ENCODE measurements around the gene FBXW10. TPM values are rescaled to one million over a fixed set of nuclear protein-coding genes. Genes with fewer than 3 reads are reported as not detected.
"Not testable (repeated sequence)": the region's sequence is repeated elsewhere in the genome, so short reads cannot be mapped to it uniquely, and the experiment has no call there.

Gene FBXW10
- total RNA-seq, 3 donors from 2014 or later (not counting 1 experiment from before 2014, with no cell fraction given) = not detected

DNA sequence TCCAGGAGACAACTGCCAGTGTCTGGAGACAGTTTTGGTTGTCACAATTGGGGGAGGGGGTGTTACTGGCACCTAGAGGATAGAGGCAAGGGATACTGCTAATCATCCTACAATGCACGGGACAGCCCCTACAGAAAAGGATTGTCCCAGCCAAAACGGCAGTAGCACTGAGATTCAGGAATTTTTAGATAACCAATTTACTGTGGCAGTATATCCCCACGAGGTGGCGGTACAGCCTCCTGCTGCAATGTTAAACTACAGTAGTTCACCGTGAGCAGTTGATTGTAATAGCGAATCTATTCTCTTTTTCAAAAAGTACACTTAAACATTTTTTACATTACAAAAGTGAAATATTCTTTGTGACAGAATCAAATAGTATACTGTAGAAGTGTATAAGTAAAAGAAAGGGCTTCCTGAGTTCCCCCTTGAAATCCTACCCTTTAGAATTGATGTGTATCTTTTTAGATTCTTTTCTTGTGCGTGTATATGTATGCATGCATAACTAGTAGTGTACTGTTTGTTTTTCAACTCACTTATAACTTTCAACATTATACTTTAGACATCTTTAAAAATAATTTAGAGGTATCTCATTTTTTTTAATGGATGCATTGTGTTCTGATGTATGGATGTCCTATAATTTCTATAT is 31.4 kb upstream of the FBXW10 start:
- intact Hi-C loops (cut with micrococcal nuclease); H3K36me3 ChIP-seq (ENCODE audit: control insufficient read depth, insufficient read depth, low read length); H3K9me3 Mint-ChIP-seq; H3K36me3 Mint-ChIP-seq; H3K4me3 ChIP-seq (ENCODE audit: low read length); H3K9me3 ChIP-seq (ENCODE audit: control insufficient read depth, insufficient read depth, low read length); H3K4me1 Mint-ChIP-seq; H3K27ac ChIP-seq (ENCODE audit: low read length); H3K27me3 ChIP-seq (ENCODE audit: control insufficient read depth, insufficient read depth, low read length); H3K4me1 ChIP-seq (ENCODE audit: control insufficient read depth, insufficient read depth, low read length); H3K27ac Mint-ChIP-seq; H3K4me3 Mint-ChIP-seq; H3K27me3 Mint-ChIP-seq (ENCODE audit: low read depth in 2 of 2): not testable (repeated sequence)
- TF ChIP-seq, protein P1, sequence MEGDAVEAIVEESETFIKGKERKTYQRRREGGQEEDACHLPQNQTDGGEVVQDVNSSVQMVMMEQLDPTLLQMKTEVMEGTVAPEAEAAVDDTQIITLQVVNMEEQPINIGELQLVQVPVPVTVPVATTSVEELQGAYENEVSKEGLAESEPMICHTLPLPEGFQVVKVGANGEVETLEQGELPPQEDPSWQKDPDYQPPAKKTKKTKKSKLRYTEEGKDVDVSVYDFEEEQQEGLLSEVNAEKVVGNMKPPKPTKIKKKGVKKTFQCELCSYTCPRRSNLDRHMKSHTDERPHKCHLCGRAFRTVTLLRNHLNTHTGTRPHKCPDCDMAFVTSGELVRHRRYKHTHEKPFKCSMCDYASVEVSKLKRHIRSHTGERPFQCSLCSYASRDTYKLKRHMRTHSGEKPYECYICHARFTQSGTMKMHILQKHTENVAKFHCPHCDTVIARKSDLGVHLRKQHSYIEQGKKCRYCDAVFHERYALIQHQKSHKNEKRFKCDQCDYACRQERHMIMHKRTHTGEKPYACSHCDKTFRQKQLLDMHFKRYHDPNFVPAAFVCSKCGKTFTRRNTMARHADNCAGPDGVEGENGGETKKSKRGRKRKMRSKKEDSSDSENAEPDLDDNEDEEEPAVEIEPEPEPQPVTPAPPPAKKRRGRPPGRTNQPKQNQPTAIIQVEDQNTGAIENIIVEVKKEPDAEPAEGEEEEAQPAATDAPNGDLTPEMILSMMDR (IDR thresholded peaks at IDR 0.05) = peak; percentile 60
- ATAC-seq = peak; percentile 76 to 78 (median 77)
- peak; percentile 46 to 77 for DNase-seq
- WGBS (ENCODE audit: insufficient coverage) = 0% methylated on average over 2 of the region's 7 CpGs

DNA sequence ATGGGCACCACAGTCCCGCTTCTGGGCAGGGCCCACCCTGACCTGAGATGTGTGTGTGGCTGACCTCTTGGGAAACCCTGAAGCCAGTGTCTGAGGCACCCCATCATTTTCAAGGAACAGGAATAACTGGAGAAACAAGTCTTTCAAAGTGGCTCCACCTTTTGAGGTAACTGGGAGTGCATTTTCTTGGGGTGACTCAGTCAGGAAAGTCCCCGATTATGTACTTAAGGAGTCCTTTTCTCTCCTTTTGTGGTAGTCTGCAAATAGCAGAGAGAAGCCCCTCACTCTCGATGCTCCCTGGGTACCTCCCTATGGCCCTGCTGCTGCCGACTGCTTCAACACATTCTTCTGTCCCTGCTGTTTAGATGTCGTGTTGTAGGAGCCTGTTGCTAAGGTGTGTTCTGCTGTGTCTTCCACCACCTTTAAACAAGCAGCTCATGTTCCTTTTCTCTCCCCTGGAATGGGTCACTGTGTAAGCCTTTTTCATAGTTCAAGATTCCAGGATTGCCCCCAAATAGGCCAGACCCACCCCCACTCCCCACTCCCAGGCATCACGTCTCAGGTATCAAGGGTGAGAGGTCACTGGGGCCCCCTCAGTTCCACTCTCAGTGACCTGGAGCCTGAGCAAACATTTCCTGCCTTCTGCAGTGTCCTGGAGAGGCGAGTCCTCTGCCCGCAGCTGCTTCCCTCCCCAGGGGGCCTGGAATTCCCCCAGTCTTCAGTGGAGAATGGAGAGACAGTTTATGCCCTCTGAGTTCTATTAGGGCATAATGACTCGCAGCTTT is 25.0 kb upstream of the FBXW10 start:
- WGBS (ENCODE audit: insufficient coverage) = 87% methylated on average over 5 of the region's 9 CpGs
- DNase-seq; H3K4me1 ChIP-seq (ENCODE audit: control insufficient read depth, insufficient read depth, low read length); H3K36me3 ChIP-seq (ENCODE audit: control insufficient read depth, insufficient read depth, low read length); H3K27me3 ChIP-seq (ENCODE audit: control insufficient read depth, insufficient read depth, low read length); ATAC-seq; H3K27ac Mint-ChIP-seq; H3K4me3 ChIP-seq (ENCODE audit: low read length); H3K4me3 Mint-ChIP-seq; H3K27me3 Mint-ChIP-seq (ENCODE audit: low read depth in 2 of 2); H3K36me3 Mint-ChIP-seq; H3K27ac ChIP-seq (ENCODE audit: low read length); intact Hi-C loops (cut with micrococcal nuclease); H3K4me1 Mint-ChIP-seq; H3K9me3 Mint-ChIP-seq; H3K9me3 ChIP-seq (ENCODE audit: control insufficient read depth, insufficient read depth, low read length): not testable (repeated sequence)

DNA sequence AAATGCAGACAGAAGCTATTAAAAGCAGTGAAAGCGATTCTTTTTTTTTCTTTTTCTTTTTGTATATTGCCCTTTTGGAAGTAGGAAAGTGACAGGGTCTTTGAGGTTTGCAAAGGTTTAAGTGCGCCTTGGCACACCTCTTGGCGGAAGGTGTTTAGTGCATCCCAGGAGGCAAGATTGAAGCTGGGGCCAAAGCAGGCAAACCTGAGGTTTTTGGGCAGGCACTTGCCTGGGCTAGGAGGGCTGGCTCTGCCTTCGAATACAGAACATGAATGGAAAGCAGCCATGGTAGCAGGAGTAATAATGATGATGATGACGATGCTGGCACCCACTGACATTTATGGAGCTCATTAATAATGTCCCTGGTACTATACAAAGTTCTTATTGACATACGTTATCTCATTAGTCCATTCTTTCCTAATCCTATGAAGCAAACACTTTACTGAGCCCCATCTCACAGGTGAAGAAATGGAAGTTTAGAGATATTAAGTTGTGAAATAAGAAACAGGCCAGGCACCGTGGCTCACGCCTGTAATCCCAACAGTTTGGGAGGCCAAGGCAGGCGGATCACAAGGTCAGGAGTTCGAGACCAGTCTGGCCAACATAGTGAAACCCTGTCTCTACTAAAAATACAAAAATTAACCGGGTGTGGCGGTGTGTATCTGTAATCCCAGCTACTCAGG is 24.3 kb upstream of the FBXW10 start:
- H3K27me3 ChIP-seq (ENCODE audit: control insufficient read depth, insufficient read depth, low read length); H3K36me3 ChIP-seq (ENCODE audit: control insufficient read depth, insufficient read depth, low read length); H3K4me1 Mint-ChIP-seq; intact Hi-C loops (cut with micrococcal nuclease); H3K9me3 ChIP-seq (ENCODE audit: control insufficient read depth, insufficient read depth, low read length); H3K4me1 ChIP-seq (ENCODE audit: control insufficient read depth, insufficient read depth, low read length); H3K4me3 ChIP-seq (ENCODE audit: low read length); ATAC-seq; H3K36me3 Mint-ChIP-seq; H3K4me3 Mint-ChIP-seq; H3K27me3 Mint-ChIP-seq (ENCODE audit: low read depth in 2 of 2); H3K9me3 Mint-ChIP-seq; H3K27ac ChIP-seq (ENCODE audit: low read length); H3K27ac Mint-ChIP-seq; DNase-seq: not testable (repeated sequence)
- WGBS (ENCODE audit: insufficient coverage) = 98% methylated on average over 8 of the region's 12 CpGs

DNA sequence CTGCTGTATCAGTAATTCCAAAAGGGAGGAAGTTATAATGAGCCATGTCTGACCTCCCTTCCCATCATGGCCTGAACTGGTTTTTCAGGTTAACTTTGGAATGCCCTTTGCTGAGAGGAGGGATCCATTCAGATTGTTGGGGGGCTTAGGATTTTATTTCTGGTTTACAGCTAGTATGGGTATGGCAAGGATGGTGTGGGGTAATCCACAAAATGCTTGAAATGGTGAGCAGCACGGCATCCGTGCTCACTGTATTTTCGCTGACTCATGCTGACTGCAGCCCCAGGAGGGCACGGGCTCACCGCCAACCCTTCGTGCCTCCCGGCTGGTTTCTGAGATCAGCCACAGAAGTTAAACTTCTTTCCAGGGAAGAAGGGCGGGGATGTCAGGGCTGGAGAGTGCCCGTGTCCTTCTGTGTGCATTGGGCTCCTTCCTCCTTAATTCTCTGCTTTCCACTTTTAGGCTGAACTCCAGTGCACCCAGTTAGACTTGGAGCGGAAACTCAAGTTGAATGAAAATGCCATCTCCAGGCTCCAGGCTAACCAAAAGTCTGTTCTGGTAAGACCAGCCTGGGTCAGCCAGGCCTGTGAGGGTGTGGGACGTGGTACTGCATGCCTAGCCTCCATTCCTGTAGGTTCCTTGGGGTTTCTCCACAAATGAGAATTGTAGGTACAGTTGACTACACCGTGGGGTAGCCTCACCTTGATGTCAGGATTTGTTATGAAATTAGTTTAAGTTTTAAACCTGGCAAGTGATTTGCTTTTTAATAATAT is 21.9 kb upstream of the FBXW10 start:
- WGBS (ENCODE audit: insufficient coverage) = no CpG with 5 or more reads among the region's 12 CpGs
- H3K27me3 Mint-ChIP-seq (ENCODE audit: low read depth in 2 of 2); H3K4me3 Mint-ChIP-seq; H3K36me3 Mint-ChIP-seq; ATAC-seq; H3K4me1 Mint-ChIP-seq; H3K36me3 ChIP-seq (ENCODE audit: control insufficient read depth, insufficient read depth, low read length); H3K4me3 ChIP-seq (ENCODE audit: low read length); H3K27me3 ChIP-seq (ENCODE audit: control insufficient read depth, insufficient read depth, low read length); H3K9me3 Mint-ChIP-seq; H3K27ac ChIP-seq (ENCODE audit: low read length); H3K9me3 ChIP-seq (ENCODE audit: control insufficient read depth, insufficient read depth, low read length); H3K27ac Mint-ChIP-seq; DNase-seq; intact Hi-C loops (cut with micrococcal nuclease); H3K4me1 ChIP-seq (ENCODE audit: control insufficient read depth, insufficient read depth, low read length): not testable (repeated sequence)

DNA sequence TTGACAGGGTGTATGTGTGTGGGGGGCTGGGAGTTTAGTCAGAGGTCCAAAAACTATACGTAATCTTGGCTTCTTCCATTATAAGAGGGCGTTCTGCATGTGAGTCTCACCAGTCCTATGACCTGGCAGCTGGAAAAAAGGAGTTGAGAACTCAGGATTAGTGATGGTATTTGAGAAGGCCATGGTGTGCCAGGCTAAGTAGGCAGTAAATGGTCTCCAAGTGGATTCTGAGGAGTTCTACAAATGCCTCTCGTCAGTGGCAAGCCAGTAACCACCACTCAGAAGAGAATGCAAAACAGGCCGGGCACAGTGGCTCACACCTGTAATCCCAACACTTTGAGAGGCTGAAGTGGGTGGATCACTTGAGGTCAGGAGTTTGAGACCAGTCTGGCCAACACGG is 21.2 kb upstream of the FBXW10 start:
- H3K36me3 Mint-ChIP-seq; H3K36me3 ChIP-seq (ENCODE audit: control insufficient read depth, insufficient read depth, low read length); H3K4me3 Mint-ChIP-seq; intact Hi-C loops (cut with micrococcal nuclease); H3K4me1 ChIP-seq (ENCODE audit: control insufficient read depth, insufficient read depth, low read length); H3K4me1 Mint-ChIP-seq; H3K27me3 ChIP-seq (ENCODE audit: control insufficient read depth, insufficient read depth, low read length); H3K27ac ChIP-seq (ENCODE audit: low read length); ATAC-seq; DNase-seq; H3K27ac Mint-ChIP-seq; H3K9me3 ChIP-seq (ENCODE audit: control insufficient read depth, insufficient read depth, low read length); H3K4me3 ChIP-seq (ENCODE audit: low read length); H3K27me3 Mint-ChIP-seq (ENCODE audit: low read depth in 2 of 2); H3K9me3 Mint-ChIP-seq: not testable (repeated sequence)
- WGBS (ENCODE audit: insufficient coverage) = 66% methylated on average over 2 of the region's 5 CpGs

DNA sequence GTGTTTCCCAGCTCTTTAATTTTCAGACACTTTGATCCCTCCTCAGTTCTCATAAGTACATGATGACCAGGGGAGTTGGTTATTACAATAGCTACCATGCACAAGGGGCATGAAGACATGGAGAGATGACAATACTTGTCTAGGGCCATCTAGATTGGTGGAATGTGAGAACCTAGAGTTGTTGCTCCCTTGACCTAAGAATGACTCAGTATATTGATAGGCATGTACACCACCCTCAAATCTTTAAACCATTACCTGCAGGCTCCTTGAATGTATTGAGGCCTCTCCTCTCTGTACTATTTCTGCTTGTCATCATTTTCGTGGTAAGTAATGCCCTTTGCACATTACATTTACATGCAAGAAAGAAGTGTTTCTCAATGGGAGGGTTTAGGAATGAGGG is 20.3 kb upstream of the FBXW10 start:
- not testable (repeated sequence) for H3K4me3 Mint-ChIP-seq

More for the DNA sequence above, 20.3 kb upstream of the FBXW10 start:
- H3K27ac ChIP-seq (ENCODE audit: low read length); H3K27me3 ChIP-seq (ENCODE audit: control insufficient read depth, insufficient read depth, low read length); H3K36me3 ChIP-seq (ENCODE audit: control insufficient read depth, insufficient read depth, low read length); H3K4me1 ChIP-seq (ENCODE audit: control insufficient read depth, insufficient read depth, low read length); H3K4me1 Mint-ChIP-seq; ATAC-seq; H3K27ac Mint-ChIP-seq; H3K27me3 Mint-ChIP-seq (ENCODE audit: low read depth in 2 of 2); H3K9me3 Mint-ChIP-seq; H3K9me3 ChIP-seq (ENCODE audit: control insufficient read depth, insufficient read depth, low read length); H3K36me3 Mint-ChIP-seq; DNase-seq; intact Hi-C loops (cut with micrococcal nuclease); H3K4me3 ChIP-seq (ENCODE audit: low read length): not testable (repeated sequence)
- no CpG with 5 or more reads among the region's 1 CpG for WGBS (ENCODE audit: insufficient coverage)

All from natural killer cell (primary cell).